ENCODE results near the gene SUOX. TPM values are rescaled to one million over a fixed set of nuclear protein-coding genes. Genes with fewer than 3 reads are reported as not detected.
A peak's percentile ranks its signal among the peaks of the same experiment; 100 is the strongest.

SUOX gene
- total and polyA plus RNA-seq, 2 of the 4 experiments (the other 2 are of a cell fraction) = 17.8 to 19.4 TPM

DNA sequence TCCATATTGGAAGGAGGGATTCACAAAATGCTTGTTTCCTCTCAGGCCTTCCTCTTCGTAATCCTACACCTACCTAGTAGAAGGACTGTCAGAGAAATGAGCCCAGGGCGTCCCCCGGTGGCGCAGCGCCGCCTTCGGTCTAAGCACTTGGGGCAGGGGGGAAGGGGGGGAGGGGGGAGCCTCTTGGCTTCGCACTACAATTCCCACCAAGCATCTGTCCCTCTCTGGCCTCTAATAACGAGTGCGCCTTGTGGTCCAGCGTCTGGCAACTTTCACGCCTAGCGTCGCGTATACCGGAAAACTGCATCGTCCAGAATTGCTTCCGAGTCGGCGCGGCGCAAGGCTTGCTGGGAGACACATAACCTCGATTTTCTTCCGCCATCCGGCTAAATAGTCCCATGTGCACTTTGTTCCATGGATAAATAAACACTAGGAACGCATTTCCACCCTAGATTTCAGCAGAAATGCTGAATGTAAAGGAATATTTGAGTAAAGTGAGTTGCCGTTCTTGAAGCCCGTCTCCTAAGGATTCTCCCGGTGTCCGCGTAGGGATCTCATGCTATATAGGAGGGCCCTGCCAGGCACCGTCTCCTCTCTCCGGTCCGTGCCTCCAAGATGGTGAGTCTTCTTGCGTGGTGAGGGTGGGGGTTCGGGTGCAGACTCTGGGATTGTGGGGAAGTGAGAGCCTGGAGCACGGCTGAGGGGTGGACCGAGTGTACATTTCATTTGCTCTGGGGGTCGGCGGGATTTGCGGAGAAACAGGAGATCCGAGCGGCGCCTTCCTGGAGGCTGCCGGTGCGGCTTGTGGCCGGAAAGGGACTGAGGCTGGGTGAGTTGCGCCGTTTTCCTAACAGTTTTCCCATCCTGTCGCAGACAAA is 44.7 kb downstream of the SUOX start, which contains the start of gene RPS26:
Gene RPS26, plus strand, starts transcription at position 367 of the 878 bp plus-strand sequence. Its CDS starts 249 bp downstream, at position 616.
- no peaks in the 10 kb centered on the region for H3K27me3 ChIP-seq (ENCODE audit: control insufficient read depth, insufficient read depth, low read length)
- TF ChIP-seq RAD21 (IDR thresholded peaks at IDR 0.05; ENCODE audit: low read length) (peak; percentile 65), NFE2L2 (IDR thresholded peaks at IDR 0.05; ENCODE audit: low read depth, low read length) (no peak), CHD1 (IDR thresholded peaks at IDR 0.05; ENCODE audit: low read depth, low read length) (peak; percentile 21; the same call in 1 of the 2 replicates), POLR2A (IDR thresholded peaks at IDR 0.05; ENCODE audit: low read depth, low read length) (peak; percentile 99), BHLHE40 (IDR thresholded peaks at IDR 0.05; ENCODE audit: low read depth, low read length) (peak; percentile 30; the same call in 1 of the 2 replicates), MAZ (IDR thresholded peaks at IDR 0.05; ENCODE audit: borderline replicate concordance, low read depth, low read length) (0 out of 2 replicates have a peak, but pooled peaks have one; percentile 45), CEBPB (IDR thresholded peaks at IDR 0.05; ENCODE audit: low read depth, low read length) (0 out of 2 replicates have a peak, but pooled peaks have one; percentile 3), SMC3 (IDR thresholded peaks at IDR 0.05; ENCODE audit: low read depth, low read length) (peak; percentile 49), RFX5 (IDR thresholded peaks at IDR 0.05; ENCODE audit: low read depth, low read length) (no peak), MAFK (IDR thresholded peaks at IDR 0.05; ENCODE audit: low read depth, low read length) (no peak)
- TF ChIP-seq, protein P1, sequence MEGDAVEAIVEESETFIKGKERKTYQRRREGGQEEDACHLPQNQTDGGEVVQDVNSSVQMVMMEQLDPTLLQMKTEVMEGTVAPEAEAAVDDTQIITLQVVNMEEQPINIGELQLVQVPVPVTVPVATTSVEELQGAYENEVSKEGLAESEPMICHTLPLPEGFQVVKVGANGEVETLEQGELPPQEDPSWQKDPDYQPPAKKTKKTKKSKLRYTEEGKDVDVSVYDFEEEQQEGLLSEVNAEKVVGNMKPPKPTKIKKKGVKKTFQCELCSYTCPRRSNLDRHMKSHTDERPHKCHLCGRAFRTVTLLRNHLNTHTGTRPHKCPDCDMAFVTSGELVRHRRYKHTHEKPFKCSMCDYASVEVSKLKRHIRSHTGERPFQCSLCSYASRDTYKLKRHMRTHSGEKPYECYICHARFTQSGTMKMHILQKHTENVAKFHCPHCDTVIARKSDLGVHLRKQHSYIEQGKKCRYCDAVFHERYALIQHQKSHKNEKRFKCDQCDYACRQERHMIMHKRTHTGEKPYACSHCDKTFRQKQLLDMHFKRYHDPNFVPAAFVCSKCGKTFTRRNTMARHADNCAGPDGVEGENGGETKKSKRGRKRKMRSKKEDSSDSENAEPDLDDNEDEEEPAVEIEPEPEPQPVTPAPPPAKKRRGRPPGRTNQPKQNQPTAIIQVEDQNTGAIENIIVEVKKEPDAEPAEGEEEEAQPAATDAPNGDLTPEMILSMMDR (conservative IDR thresholded peaks at IDR 0.05; ENCODE audit: low read depth, low read length) = peak; percentile 53
- in situ Hi-C loops (cut with MboI; ENCODE audit: low sequenced_read_pairs) = no loop called here
- H2BK20ac ChIP-seq (ENCODE audit: low read depth, low read length) = peak within 1 kb of the TSS; percentile 95; the same call in 1 of the 2 replicates
- peak within 1 kb of the TSS; percentile 88 for H4K5ac ChIP-seq (ENCODE audit: low read depth, low read length)
- peaks cover 9 to 38% of the 10 kb centered on the region in 2 experiments for H3K79me1 ChIP-seq (ENCODE audit: low read depth in 1 of 2, low read length in 2 of 2)
- H3K9ac ChIP-seq (ENCODE audit: low read depth, low read length) = peak within 1 kb of the TSS; percentile 97
- H2BK120ac ChIP-seq (ENCODE audit: low read depth, low read length) = peak within 1 kb of the TSS; percentile 99
- peak within 1 kb of the TSS; percentile 95; the same call in 2 of the 3 replicates for H2BK15ac ChIP-seq (ENCODE audit: low read depth, low read length)
- peak within 1 kb of the TSS; percentile 93 for H3K4me3 ChIP-seq (ENCODE audit: insufficient read depth, low read depth, low read length)
- peaks cover 26% of the 10 kb centered on the region for H3K36me3 ChIP-seq (ENCODE audit: control insufficient read depth, insufficient read depth, low read length)
- H4K91ac ChIP-seq (ENCODE audit: insufficient read depth, low read depth, low read length) = peak within 1 kb of the TSS; percentile 96
- dilution Hi-C loops (cut with HindIII; ENCODE audit: low sequenced_read_pairs, unreplicated experiment) = no loop called here
- peak within 1 kb of the TSS; percentile 82 for H2AK5ac ChIP-seq (ENCODE audit: low read depth, low read length)
- BruUV-seq (replicated peaks) = no TSS peak
- peak within 1 kb of the TSS; percentile 96 for H2BK5ac ChIP-seq (ENCODE audit: low read depth, low read length, poor library complexity, severe bottlenecking)
- peak within 1 kb of the TSS; percentile 91 for H3K18ac ChIP-seq (ENCODE audit: low read depth, low read length)
- peak within 1 kb of the TSS; percentile 90 for H3K27ac ChIP-seq (ENCODE audit: insufficient read depth, low read length)
- WGBS, 2 experiments (ENCODE audit: extremely low coverage in 2 of 2, insufficient read length in 1 of 2) = 5% methylated on average over 7 of the region's 50 CpGs; no CpG with 5 or more reads in 1 of the 2 experiments
- CTCF ChIA-PET = interaction anchor here (1.5 kb wide), 1 partner anchor 304 kb away, joined by 5 read pairs; no protein-coding TSS in a partner anchor
- H3K56ac ChIP-seq (ENCODE audit: extremely low read depth, insufficient read depth, low read length) = peak within 1 kb of the TSS; percentile 100
- H3K9me3 ChIP-seq (ENCODE audit: control insufficient read depth, insufficient read depth, low read length) = no peaks in the 10 kb centered on the region
- no peaks in the 10 kb centered on the region for H3K9me1 ChIP-seq (ENCODE audit: insufficient read depth, low read length)
- H3K23ac ChIP-seq (ENCODE audit: low read depth, low read length) = peak within 1 kb of the TSS; percentile 99
- H3K4ac ChIP-seq (ENCODE audit: low read depth, low read length) = peak within 1 kb of the TSS; percentile 96
- peak within 1 kb of the TSS; percentile 99 for H3K4me2 ChIP-seq (ENCODE audit: low read depth, low read length)
- DNase-seq (peak; percentile 100), ATAC-seq (ENCODE audit: low read depth) (peak; percentile 88)
- H2AFZ ChIP-seq (replicated peaks; ENCODE audit: low read length, poor library complexity) = peak within 1 kb of the TSS; percentile 91
- peak within 1 kb of the TSS; percentile 100 for H2AK9ac ChIP-seq (replicated peaks; ENCODE audit: low read depth, low read length, poor library complexity)
- intact Hi-C loops (cut with micrococcal nuclease) = loop anchor here (1.0 to 10.0 kb wide), 3 partner anchors 45 to 304 kb away; partner anchors contain the start of genes ORMDL2 and SARNP
- H3K14ac ChIP-seq (replicated peaks; ENCODE audit: low read depth, low read length) = peak within 1 kb of the TSS; percentile 99
- H3K4me1 ChIP-seq (ENCODE audit: control insufficient read depth, insufficient read depth, low read length) = no peaks in the 10 kb centered on the region; the same call in 1 of the 2 replicates
- peak within 1 kb of the TSS; percentile 80 to 99 for H4K8ac ChIP-seq (ENCODE audit: low read depth in 2 of 2, low read length in 2 of 2)
- POLR2A ChIA-PET (ENCODE audit: unreplicated experiment) = no interaction called here
- H4K20me1 ChIP-seq (ENCODE audit: insufficient read depth, low read length) = peaks cover 28% of the 10 kb centered on the region

Data from IMR-90 (cell line).